PC-9 (cell line): ENCODE results near the gene AK3. TPM values are rescaled to one million over a fixed set of nuclear protein-coding genes. Genes with fewer than 3 reads are reported as not detected.

Experiments
- BruUV-seq: library from RNA; stranded (reverse); fragments of 400-500 nt; replicated peaks from 2 replicates; lab custom pipeline; 2021; lab: Mats Ljungman, UMichigan
- CTCF ChIA-PET: fragments of 300-600 bp; sonication (Branson Sonifier 250); formaldehyde crosslinking; loops from one replicate; lab custom pipeline; 2022; ENCODE audit warnings: antibody characterized with exemption; lab: Charles Lee
- POLR2A ChIA-PET: fragments of 300-600 bp; sonication (Branson Sonifier 250); formaldehyde crosslinking; loops from one replicate; lab custom pipeline; 2022; ENCODE audit warnings: antibody characterized with exemption; ENCODE audit not compliant: unreplicated experiment; lab: Charles Lee
- DNase-seq, 2 experiments: peaks; one replicate each; pipeline versions ENCODE4 v3.0.0 to v3.0.0-alpha.2; 2015 to 2022; ENCODE audit warnings: mixed read lengths in 1 of 2
- H2AFZ ChIP-seq: fragments of 200-600 bp; sonication (generic); 2 replicates; pipeline ENCODE4 v1.8.1; 2017; ENCODE audit warnings: antibody characterized with exemption
- H3F3A ChIP-seq: fragments of 200-600 bp; sonication (generic); 2 replicates; pipeline ENCODE4 v1.8.1; 2017; ENCODE audit warnings: antibody characterized with exemption, mild to moderate bottlenecking, low read depth; ENCODE audit not compliant: insufficient read depth
- H3K27ac ChIP-seq: fragments of 200-600 bp; sonication (generic); 2 replicates; pipeline ENCODE4 v1.6.1; 2016; ENCODE audit warnings: mixed run types
- H3K27me3 ChIP-seq: fragments of 200-600 bp; sonication (generic); 2 replicates; pipeline ENCODE4 v1.6.1; 2016; ENCODE audit warnings: low read depth, mixed run types; ENCODE audit not compliant: insufficient read depth
- H3K36me3 ChIP-seq: fragments of 200-600 bp; sonication (generic); 2 replicates; pipeline ENCODE4 v1.6.1; 2016; ENCODE audit warnings: low read depth, mixed run types
- H3K4me1 ChIP-seq: fragments of 200-600 bp; sonication (generic); replicated peaks from 2 replicates; pipeline ENCODE4 v1.6.1; 2016; ENCODE audit warnings: mixed run types; ENCODE audit not compliant: insufficient read depth
- H3K4me2 ChIP-seq: fragments of 200-600 bp; sonication (generic); 2 replicates; pipeline ENCODE4 v1.6.1; 2017; ENCODE audit warnings: mixed run types
- H3K4me3 ChIP-seq: fragments of 200-600 bp; sonication (generic); 2 replicates; pipeline ENCODE4 v1.6.1; 2016; ENCODE audit warnings: mixed run types
- H3K79me2 ChIP-seq: fragments of 200-600 bp; sonication (generic); 2 replicates; pipeline ENCODE4 v1.6.1; 2017; ENCODE audit warnings: low read depth, mixed run types
- H3K9me2 ChIP-seq: fragments of 200-600 bp; sonication (generic); 2 replicates; pipeline ENCODE4 v1.8.1; 2017; ENCODE audit warnings: mild to moderate bottlenecking; ENCODE audit not compliant: insufficient read depth
- H3K9me3 ChIP-seq: fragments of 200-600 bp; sonication (generic); 2 replicates; pipeline ENCODE4 v1.8.1; 2016; ENCODE audit warnings: low read depth; ENCODE audit not compliant: insufficient read depth
- H4K20me1 ChIP-seq: fragments of 200-600 bp; sonication (generic); 2 replicates; pipeline ENCODE4 v1.8.1; 2017; ENCODE audit not compliant: insufficient read depth
- EZH2 ChIP-seq: fragments of 200-600 bp; sonication (generic); IDR thresholded peaks from 2 replicates; pipeline ENCODE4 v1.8.0; 2017; ENCODE audit warnings: antibody characterized with exemption, low read depth
- intact Hi-C: fragments of 100-400 bp; cut with micrococcal nuclease; formaldehyde crosslinking; loops from one replicate; pipeline ENCODE4 v1.10.0; 2022; ENCODE audit not compliant: unreplicated experiment
- total RNA-seq: library from RNA; stranded (reverse); gene quantifications from 2 replicates; pipeline ENCODE4 v1.2.3, GENCODE V29; 2021
- TF ChIP-seq, protein P1 (sequence below): fragments of 200-600 bp; sonication (generic); conservative IDR thresholded peaks from 2 replicates; pipeline ENCODE4 v1.6.1; 2017; ENCODE audit warnings: mixed run types, antibody characterized with exemption, mild to moderate bottlenecking, moderate library complexity

AK3 gene
- total RNA-seq, 1 experiment from 2014 or later: 36.2 TPM

DNA sequence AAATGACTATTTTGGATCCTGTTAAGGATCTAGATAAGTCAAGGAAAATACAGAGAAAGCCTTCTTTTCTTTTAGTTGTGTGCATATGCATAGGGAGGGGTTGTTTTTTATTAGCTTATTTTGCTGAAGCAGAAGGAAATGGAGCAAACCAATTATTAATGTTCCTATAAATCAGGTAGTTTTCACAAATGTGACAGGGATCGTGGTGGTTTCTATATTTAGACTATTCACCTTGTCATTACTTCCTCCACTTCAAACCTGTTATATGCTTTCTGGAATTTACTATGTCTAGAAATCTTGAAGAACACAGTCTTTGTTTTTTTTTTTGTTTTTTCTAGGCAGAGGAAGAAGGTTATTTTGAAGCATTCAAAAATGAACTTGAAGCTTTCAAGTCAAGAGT is 39.5 kb downstream of the AK3 start:
- no peak overlapping the region for H2AFZ ChIP-seq
- BruUV-seq: no TSS peak
- H3F3A ChIP-seq: no peaks in the 10 kb centered on the region
- H3K4me1 ChIP-seq: no peaks in the 10 kb centered on the region
- intact Hi-C loops: no loop called here
- no peaks in the 10 kb centered on the region for H3K79me2 ChIP-seq
- H3K36me3 ChIP-seq: peaks cover 13% of the 10 kb centered on the region; the same call in 1 of the 2 replicates
- no peak overlapping the region for H3K4me3 ChIP-seq
- H3K27me3 ChIP-seq: no peaks in the 10 kb centered on the region
- H4K20me1 ChIP-seq: no peaks in the 10 kb centered on the region
- ChIA-PET POLR2A (no interaction called here), CTCF (interaction anchor here (0.5 kb wide), 1 partner anchor 36 kb away, joined by 3 read pairs; no protein-coding TSS in a partner anchor)
- H3K9me2 ChIP-seq: no peaks in the 10 kb centered on the region
- TF ChIP-seq EZH2: no peak
- TF ChIP-seq, protein P1, sequence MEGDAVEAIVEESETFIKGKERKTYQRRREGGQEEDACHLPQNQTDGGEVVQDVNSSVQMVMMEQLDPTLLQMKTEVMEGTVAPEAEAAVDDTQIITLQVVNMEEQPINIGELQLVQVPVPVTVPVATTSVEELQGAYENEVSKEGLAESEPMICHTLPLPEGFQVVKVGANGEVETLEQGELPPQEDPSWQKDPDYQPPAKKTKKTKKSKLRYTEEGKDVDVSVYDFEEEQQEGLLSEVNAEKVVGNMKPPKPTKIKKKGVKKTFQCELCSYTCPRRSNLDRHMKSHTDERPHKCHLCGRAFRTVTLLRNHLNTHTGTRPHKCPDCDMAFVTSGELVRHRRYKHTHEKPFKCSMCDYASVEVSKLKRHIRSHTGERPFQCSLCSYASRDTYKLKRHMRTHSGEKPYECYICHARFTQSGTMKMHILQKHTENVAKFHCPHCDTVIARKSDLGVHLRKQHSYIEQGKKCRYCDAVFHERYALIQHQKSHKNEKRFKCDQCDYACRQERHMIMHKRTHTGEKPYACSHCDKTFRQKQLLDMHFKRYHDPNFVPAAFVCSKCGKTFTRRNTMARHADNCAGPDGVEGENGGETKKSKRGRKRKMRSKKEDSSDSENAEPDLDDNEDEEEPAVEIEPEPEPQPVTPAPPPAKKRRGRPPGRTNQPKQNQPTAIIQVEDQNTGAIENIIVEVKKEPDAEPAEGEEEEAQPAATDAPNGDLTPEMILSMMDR: no peak
- H3K27ac ChIP-seq: no peak overlapping the region
- H3K4me2 ChIP-seq: no peak overlapping the region
- H3K9me3 ChIP-seq: no peaks in the 10 kb centered on the region
- DNase-seq: no peak

DNA sequence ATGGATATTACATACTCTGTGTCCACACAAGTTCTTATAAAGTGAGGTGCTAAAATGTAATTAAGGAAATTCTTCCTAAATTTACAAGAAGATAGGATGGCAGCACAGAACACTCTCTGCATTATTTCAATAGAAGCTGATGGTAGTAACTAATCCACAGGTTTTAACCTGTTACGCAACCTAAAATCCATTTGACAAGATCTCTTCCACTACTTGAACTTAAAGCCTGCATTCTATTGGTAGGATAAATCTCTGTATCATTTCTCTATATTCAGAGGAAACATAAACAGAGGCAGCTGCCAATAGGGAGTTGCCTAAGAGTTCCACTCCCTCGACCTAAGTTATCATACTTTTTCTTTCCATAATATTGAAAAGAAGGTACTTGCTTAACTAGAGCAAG is 40.1 kb downstream of the AK3 start:
- CTCF ChIA-PET: no interaction called here
- Histone ChIP-seq H4K20me1 (0 out of 2 replicates have a peak, but pooled peaks cover 3% of the 10 kb centered on the region), H3F3A (no peaks in the 10 kb centered on the region), H3K9me3 (no peaks in the 10 kb centered on the region), H3K4me1 (no peaks in the 10 kb centered on the region), H3K9me2 (no peaks in the 10 kb centered on the region), H3K27me3 (no peaks in the 10 kb centered on the region), H3K4me3 (no peak overlapping the region), H3K36me3 (peaks cover 11% of the 10 kb centered on the region; the same call in 1 of the 2 replicates), H3K79me2 (no peaks in the 10 kb centered on the region), H3K27ac (no peak overlapping the region), H3K4me2 (no peak overlapping the region), H2AFZ (no peak overlapping the region)
- no peak for DNase-seq
- no peak for TF ChIP-seq EZH2
- intact Hi-C loops: no loop called here
- POLR2A ChIA-PET: no interaction called here
- no TSS peak for BruUV-seq

DNA sequence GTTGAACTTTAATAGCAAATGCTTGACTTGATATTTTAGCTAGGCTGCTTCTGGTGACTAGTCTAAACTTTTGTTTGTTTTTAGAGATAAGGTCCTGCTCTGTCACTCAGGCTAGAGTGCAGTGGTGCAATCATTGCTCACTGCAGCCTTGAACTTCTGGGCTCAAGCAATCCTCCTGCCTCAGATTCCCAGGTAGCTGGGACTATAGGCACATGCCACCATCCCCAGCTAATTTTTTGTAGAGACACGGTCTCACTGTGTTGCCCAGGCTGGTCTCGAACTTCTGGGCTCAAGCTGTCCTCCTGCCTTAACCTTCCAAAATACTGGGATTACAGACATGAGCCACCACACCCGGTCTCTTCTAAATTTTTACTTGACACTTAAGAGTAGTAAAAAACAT is 40.9 kb downstream of the AK3 start:
- H3K4me3 ChIP-seq: no peak overlapping the region
- no peaks in the 10 kb centered on the region for H3K27me3 ChIP-seq
- H2AFZ ChIP-seq: no peak overlapping the region
- POLR2A ChIA-PET: interaction anchor here (0.7 kb wide), 1 partner anchor 478 kb away, joined by 3 read pairs; no protein-coding TSS in a partner anchor
- H3K9me3 ChIP-seq: no peaks in the 10 kb centered on the region
- intact Hi-C loops: no loop called here
- CTCF ChIA-PET: no interaction called here
- no peak overlapping the region for H3K4me2 ChIP-seq
- H3K9me2 ChIP-seq: no peaks in the 10 kb centered on the region
- H3K36me3 ChIP-seq: peaks cover 9% of the 10 kb centered on the region; the same call in 1 of the 2 replicates
- no peak overlapping the region for H3K27ac ChIP-seq
- no peaks in the 10 kb centered on the region for H3K4me1 ChIP-seq
- no peaks in the 10 kb centered on the region for H3F3A ChIP-seq
- BruUV-seq: no TSS peak
- DNase-seq: no peak
- H3K79me2 ChIP-seq: no peaks in the 10 kb centered on the region
- 0 out of 2 replicates have a peak, but pooled peaks cover 3% of the 10 kb centered on the region for H4K20me1 ChIP-seq
- no peak for TF ChIP-seq EZH2
- TF ChIP-seq, protein P1: no peak

DNA sequence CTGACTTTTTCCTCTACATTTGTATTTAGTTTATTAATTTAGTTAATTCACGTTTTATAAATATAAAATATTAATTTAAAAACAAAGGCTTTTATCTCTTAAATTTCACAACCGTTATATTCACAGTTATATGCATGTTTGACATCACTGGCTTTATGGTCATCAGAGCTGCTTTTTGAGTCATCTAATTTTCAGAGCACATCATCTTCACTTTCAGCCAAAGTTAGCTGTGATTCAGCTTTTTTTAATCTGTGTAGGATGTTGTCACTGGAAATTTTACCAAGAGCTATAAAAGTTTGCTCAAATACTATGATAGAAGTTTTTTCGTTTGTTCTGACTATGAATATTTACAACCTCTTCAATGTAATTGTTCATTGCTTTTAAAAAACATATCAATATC is 49.2 kb downstream of the AK3 start:
- Histone ChIP-seq H3K9me3 (no peaks in the 10 kb centered on the region), H3K36me3 (no peaks in the 10 kb centered on the region), H3K79me2 (no peaks in the 10 kb centered on the region), H3K4me3 (no peak overlapping the region), H3K27me3 (no peaks in the 10 kb centered on the region), H4K20me1 (0 out of 2 replicates have a peak, but pooled peaks cover 3% of the 10 kb centered on the region), H3K4me1 (no peaks in the 10 kb centered on the region), H3K27ac (no peak overlapping the region), H3K9me2 (no peaks in the 10 kb centered on the region), H2AFZ (no peak overlapping the region), H3K4me2 (no peak overlapping the region), H3F3A (no peaks in the 10 kb centered on the region)
- no TSS peak for BruUV-seq
- TF ChIP-seq, protein P1: no peak
- TF ChIP-seq EZH2: no peak
- ChIA-PET CTCF (no interaction called here), POLR2A (interaction anchor here (0.6 kb wide), 1 partner anchor 1790 kb away, joined by 3 read pairs; no protein-coding TSS in a partner anchor)
- DNase-seq: no peak
- intact Hi-C loops: no loop called here
